ENCODE results near the gene FRMPD2. TPM values are rescaled to one million over a fixed set of nuclear protein-coding genes. Genes with fewer than 3 reads are reported as not detected.
"Not testable (repeated sequence)": the region's sequence is repeated elsewhere in the genome, so short reads cannot be mapped to it uniquely, and the experiment has no call there.

FRMPD2 gene
- total and polyA plus RNA-seq, 12 donors: under 0.01 to 0.55 TPM; not detected in 10

DNA sequence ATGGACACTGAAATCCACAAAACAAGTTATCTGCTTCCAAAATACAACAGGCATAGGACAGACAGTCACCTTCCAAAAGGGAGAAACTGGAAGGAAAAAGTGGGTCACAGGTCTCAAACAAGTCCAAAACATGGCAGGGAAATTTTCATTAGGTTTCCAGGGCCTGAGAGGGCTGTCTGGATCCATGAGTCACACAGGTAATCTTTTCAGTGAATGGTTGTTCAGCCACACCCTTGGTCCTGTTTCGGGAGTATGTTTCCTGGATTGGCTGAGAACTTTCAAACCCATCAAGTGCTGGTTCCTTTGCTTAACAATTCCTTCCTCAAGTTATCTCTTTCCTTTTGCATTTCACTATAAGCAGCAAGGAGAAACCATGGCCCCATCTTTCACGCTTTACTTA is 145.5 kb downstream of the FRMPD2 start:
- DNase-seq; H3K4me3 ChIP-seq; H3K36me3 ChIP-seq (replicated peaks in 1 of 2); intact Hi-C loops (cut with DNase I); H3K4me1 ChIP-seq (replicated peaks in 1 of 2); H3K27ac ChIP-seq; H3K9me3 ChIP-seq (replicated peaks in 1 of 3); H3K27me3 ChIP-seq: not testable (repeated sequence)
- WGBS, 4 donors: 73 to 90% (median 86%) methylated on average over 1 of the region's 2 CpGs; no CpG with 5 or more reads in 1 of the 4 donors

DNA sequence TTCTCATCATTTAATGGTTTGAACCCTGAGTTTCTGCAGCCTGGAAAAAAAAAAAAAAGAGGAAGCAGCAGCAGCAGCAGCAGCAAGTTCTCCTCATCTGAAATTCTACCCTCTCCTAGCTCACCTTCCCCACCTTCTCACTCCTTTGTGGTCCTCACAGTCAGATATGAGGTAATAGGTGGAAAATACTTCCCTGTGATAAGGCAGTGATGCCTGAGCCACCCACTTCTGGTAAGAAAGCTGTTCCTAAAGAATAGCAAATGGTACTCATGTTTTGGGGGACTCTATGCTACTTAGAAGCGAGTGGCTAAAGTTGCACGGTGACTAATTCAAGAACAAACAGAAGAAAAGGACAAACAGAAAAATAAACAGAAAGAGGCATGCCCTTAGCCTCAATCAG is 148.2 kb downstream of the FRMPD2 start:
- H3K4me3 ChIP-seq; H3K4me1 ChIP-seq (replicated peaks in 1 of 2); H3K27ac ChIP-seq; H3K36me3 ChIP-seq (replicated peaks in 1 of 2); H3K27me3 ChIP-seq; intact Hi-C loops (cut with DNase I); DNase-seq; H3K9me3 ChIP-seq (replicated peaks in 1 of 3): not testable (repeated sequence)
- WGBS, 4 donors: no CpG with 5 or more reads among the region's 2 CpGs

DNA sequence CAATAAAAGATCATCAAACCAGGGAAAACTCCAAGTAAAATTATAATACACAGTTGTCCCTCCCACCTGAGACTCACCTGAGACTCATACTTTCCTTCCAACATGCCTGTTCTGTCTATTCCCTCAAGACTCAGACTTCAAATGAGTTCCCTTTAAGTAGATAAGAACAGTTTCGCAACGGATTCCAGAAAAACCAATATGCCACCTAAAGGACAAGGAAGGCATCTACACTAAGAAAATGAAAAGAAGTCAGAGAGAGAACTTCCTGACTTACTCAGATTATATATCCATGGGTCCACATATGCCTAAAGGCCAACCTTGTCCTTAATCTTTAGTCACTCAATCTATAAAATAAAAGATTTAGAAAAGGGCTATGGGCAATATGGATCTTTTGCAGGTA is 148.9 kb downstream of the FRMPD2 start:
- DNase-seq; H3K4me3 ChIP-seq; intact Hi-C loops (cut with DNase I); H3K36me3 ChIP-seq (replicated peaks in 1 of 2); H3K9me3 ChIP-seq (replicated peaks in 1 of 3); H3K27ac ChIP-seq; H3K4me1 ChIP-seq (replicated peaks in 1 of 2); H3K27me3 ChIP-seq: not testable (repeated sequence)
- 0% methylated on average over 2 of the region's 2 CpGs; no CpG with 5 or more reads in 3 of the 4 donors for WGBS, 4 donors

DNA sequence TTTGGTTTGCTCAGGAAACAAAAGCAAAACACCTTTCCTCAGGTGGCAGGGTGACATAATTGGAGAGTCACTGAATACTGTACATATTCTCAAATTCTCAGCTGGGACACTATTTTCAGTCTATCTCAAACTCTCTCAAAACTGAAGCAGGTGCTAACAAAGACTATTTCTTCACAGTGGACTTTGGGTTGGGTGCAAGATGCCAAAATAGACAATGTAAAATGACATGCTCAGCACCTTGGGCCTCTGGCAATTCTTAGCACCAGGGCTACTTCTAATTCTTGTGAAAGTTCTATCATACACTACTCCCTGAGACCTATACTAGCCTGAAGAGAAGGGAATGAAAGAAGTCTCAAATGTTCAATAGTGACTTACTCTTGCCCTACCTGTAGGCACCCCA is 151.9 kb downstream of the FRMPD2 start:
- H3K9me3 ChIP-seq (replicated peaks in 1 of 3); H3K27me3 ChIP-seq; H3K4me3 ChIP-seq; H3K27ac ChIP-seq; intact Hi-C loops (cut with DNase I); H3K36me3 ChIP-seq (replicated peaks in 1 of 2); DNase-seq; H3K4me1 ChIP-seq (replicated peaks in 1 of 2): not testable (repeated sequence)

DNA sequence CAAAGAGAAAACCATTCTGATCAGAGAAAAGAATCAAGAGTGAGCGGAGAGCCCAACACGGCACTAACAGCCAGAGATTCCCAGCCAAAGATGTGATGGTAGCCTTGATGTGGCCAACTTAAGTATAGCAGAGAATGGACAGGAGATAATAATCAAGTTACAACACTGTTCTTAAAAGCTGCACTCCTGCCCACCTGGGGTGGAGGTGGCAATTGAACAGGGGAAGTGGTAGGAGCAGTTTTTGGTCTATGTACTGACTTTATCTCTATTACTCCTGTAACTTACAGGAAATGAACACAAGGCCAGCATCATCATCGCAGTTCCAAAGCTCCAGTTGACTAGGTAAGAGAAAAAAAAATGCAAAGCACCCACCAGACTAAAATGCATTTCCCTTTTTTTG is 164.2 kb downstream of the FRMPD2 start:
- intact Hi-C loops (cut with DNase I); H3K36me3 ChIP-seq (replicated peaks in 1 of 2): not testable (repeated sequence)
- WGBS, 4 donors: no CpG with 5 or more reads among the region's 3 CpGs

More for the DNA sequence above, 164.2 kb downstream of the FRMPD2 start:
- H3K9me3 ChIP-seq (replicated peaks in 1 of 3); H3K4me3 ChIP-seq; H3K4me1 ChIP-seq (replicated peaks in 1 of 2); H3K27me3 ChIP-seq; H3K27ac ChIP-seq; DNase-seq: not testable (repeated sequence)

Other genes starting within 250 kb of the FRMPD2 start
- 100 to 1,000 TPM in 1 of 9 donors, 10 to 100 TPM in 8; 15.1 to 103 (median 33.2) TPM for gene MAPK8, start 32.0 kb upstream of the FRMPD2 start, total RNA-seq
- 10 to 100 TPM in 1 of 3 donors, 1 to 10 TPM in 2; 7.6 to 44.8 (median 8.9) TPM for gene MAPK8, start 32.0 kb upstream of the FRMPD2 start, polyA plus RNA-seq

Measured in adrenal gland (tissue), 12 donors.